Neural cell (in vitro differentiated cells): ENCODE measurements around the gene ATL2. TPM values are rescaled to one million over a fixed set of nuclear protein-coding genes. Genes with fewer than 3 reads are reported as not detected.

Experiments used
- H2AFZ ChIP-seq: fragments of 200-600, 300-800 bp; sonication (generic), shearing (Covaris generic); 2 replicates; pipeline ENCODE4 v1.6.0; 2014; ENCODE audit warnings: low read depth, mild to moderate bottlenecking, antibody characterized with exemption, low read length, moderate library complexity
- H3F3A ChIP-seq: fragments of 200-600 bp; shearing (Covaris generic); 2 replicates; pipeline ENCODE4 v1.6.1; 2016; ENCODE audit warnings: mild to moderate bottlenecking, moderate library complexity, mixed read lengths, antibody characterized with exemption, low read length; ENCODE audit not compliant: insufficient read depth, poor library complexity, severe bottlenecking
- H3K27ac ChIP-seq: fragments of 200-600, 300-800 bp; sonication (generic), shearing (Covaris generic); 2 replicates; pipeline ENCODE4 v1.5.1; 2014; ENCODE audit warnings: mild to moderate bottlenecking, low read length, moderate library complexity
- H3K27me3 ChIP-seq: fragments of 300-800, 200-600 bp; sonication (generic), shearing (Covaris generic); 2 replicates; pipeline ENCODE4 v1.6.0; 2014; ENCODE audit warnings: mild to moderate bottlenecking, low read depth, low read length, moderate library complexity; ENCODE audit not compliant: insufficient read depth
- H3K36me3 ChIP-seq: fragments of 300-800, 200-600 bp; sonication (generic), shearing (Covaris generic); 2 replicates; pipeline ENCODE4 v1.5.1; 2014; ENCODE audit warnings: mild to moderate bottlenecking, antibody characterized with exemption, low read length, moderate library complexity; ENCODE audit not compliant: insufficient read depth
- H3K4me2 ChIP-seq: fragments of 300-800, 200-600 bp; sonication (generic), shearing (Covaris generic); 2 replicates; pipeline ENCODE4 v1.6.0; 2014; ENCODE audit warnings: mild to moderate bottlenecking, low read length
- H3K4me3 ChIP-seq: fragments of 300-800, 200-600 bp; sonication (generic), shearing (Covaris generic); 2 replicates; pipeline ENCODE4 v1.5.1; 2014; ENCODE audit warnings: mild to moderate bottlenecking, low read length, moderate library complexity
- H3K79me2 ChIP-seq: fragments of 200-600 bp; shearing (Covaris generic); replicated peaks from 2 replicates; pipeline ENCODE4 v1.6.0; 2014; ENCODE audit warnings: mild to moderate bottlenecking, low read length, moderate library complexity; ENCODE audit not compliant: insufficient read depth
- H3K9ac ChIP-seq: fragments of 300-800, 200-600 bp; sonication (generic), shearing (Covaris generic); 2 replicates; pipeline ENCODE4 v1.6.1; 2016; ENCODE audit warnings: mild to moderate bottlenecking, low read length, mixed read lengths
- H3K9me2 ChIP-seq: fragments of 200-600 bp; shearing (Covaris generic); 2 replicates; pipeline ENCODE4 v1.6.1; 2016; ENCODE audit warnings: mild to moderate bottlenecking, low read length, mixed read lengths; ENCODE audit not compliant: insufficient read depth
- H3K9me3 ChIP-seq: fragments of 200-600, 300-800 bp; sonication (generic), shearing (Covaris generic); 2 replicates; pipeline ENCODE4 v1.6.1; 2016; ENCODE audit warnings: mild to moderate bottlenecking, mixed run types, low read length, moderate library complexity, mixed read lengths
- H4K20me1 ChIP-seq: fragments of 200-600 bp; shearing (Covaris generic); 2 replicates; pipeline ENCODE4 v1.6.1; 2016; ENCODE audit warnings: mild to moderate bottlenecking, mixed run types; ENCODE audit not compliant: insufficient read depth
- EP300 ChIP-seq: fragments of 450-650 bp; conservative IDR thresholded peaks from 2 replicates; pipeline ENCODE4 v1.6.1; 2014; ENCODE audit warnings: antibody characterized with exemption, mild to moderate bottlenecking, moderate library complexity; ENCODE audit not compliant: poor library complexity, severe bottlenecking
- EZH2 ChIP-seq: fragments of 200-600, 300-800 bp; shearing (Covaris generic), sonication (generic); IDR thresholded peaks from 2 replicates; pipeline ENCODE4 v1.6.1; 2014; ENCODE audit warnings: antibody characterized with exemption, low read length, borderline replicate concordance, mild to moderate bottlenecking; ENCODE audit not compliant: insufficient read depth, poor library complexity, severe bottlenecking
- MXI1 ChIP-seq: fragments of 450-650 bp; conservative IDR thresholded peaks from 2 replicates; pipeline ENCODE4 v1.6.1; 2014; ENCODE audit warnings: antibody characterized with exemption, mild to moderate bottlenecking; ENCODE audit not compliant: poor library complexity, severe bottlenecking
- POLR2AphosphoS5 ChIP-seq: IDR thresholded peaks from 2 replicates; pipeline ENCODE4 v1.6.1; 2012
- RAD21 ChIP-seq: fragments of 450-650 bp; conservative IDR thresholded peaks from 2 replicates; pipeline ENCODE4 v1.6.1; 2014; ENCODE audit warnings: antibody characterized with exemption, mild to moderate bottlenecking, moderate library complexity
- REST ChIP-seq: IDR thresholded peaks from 2 replicates; pipeline ENCODE4 v1.6.1; 2012; ENCODE audit warnings: borderline replicate concordance
- SMC3 ChIP-seq: fragments of 450-650 bp; conservative IDR thresholded peaks from 2 replicates; pipeline ENCODE4 v1.6.1; 2014; ENCODE audit warnings: antibody characterized with exemption, mild to moderate bottlenecking, moderate library complexity; ENCODE audit not compliant: poor library complexity
- TAF1 ChIP-seq: IDR thresholded peaks from 2 replicates; pipeline ENCODE4 v1.6.1; 2012; ENCODE audit warnings: low read depth
- polyA plus RNA-seq: library from polyadenylated mRNA; depleted of rRNA; stranded (reverse); fragments of >200 nt; gene quantifications from 2 replicates; pipeline ENCODE4 v1.2.3, GENCODE V29; 2014
- TF ChIP-seq, protein P1 (sequence below): fragments of 450-650 bp; IDR thresholded peaks from 2 replicates; pipeline ENCODE4 v1.5.1; 2014; ENCODE audit warnings: antibody characterized with exemption, mild to moderate bottlenecking, moderate library complexity; ENCODE audit not compliant: poor library complexity, severe bottlenecking

ATL2 gene
- polyA plus RNA-seq, 1 donor from 2014 or later, result 66.8 TPM

- H3K9me3 ChIP-seq, result no peaks in the 10 kb centered on the region
- H3K27me3 ChIP-seq, result no peaks in the 10 kb centered on the region
- H3K9ac ChIP-seq, result no peak overlapping the region
- H3K9me2 ChIP-seq, result no peaks in the 10 kb centered on the region
- H2AFZ ChIP-seq, result no peak overlapping the region
- H4K20me1 ChIP-seq, result no peaks in the 10 kb centered on the region
- no peak overlapping the region for H3K4me3 ChIP-seq
- no peak overlapping the region for H3K27ac ChIP-seq
- H3F3A ChIP-seq, result no peaks in the 10 kb centered on the region
- TF ChIP-seq, protein P1, sequence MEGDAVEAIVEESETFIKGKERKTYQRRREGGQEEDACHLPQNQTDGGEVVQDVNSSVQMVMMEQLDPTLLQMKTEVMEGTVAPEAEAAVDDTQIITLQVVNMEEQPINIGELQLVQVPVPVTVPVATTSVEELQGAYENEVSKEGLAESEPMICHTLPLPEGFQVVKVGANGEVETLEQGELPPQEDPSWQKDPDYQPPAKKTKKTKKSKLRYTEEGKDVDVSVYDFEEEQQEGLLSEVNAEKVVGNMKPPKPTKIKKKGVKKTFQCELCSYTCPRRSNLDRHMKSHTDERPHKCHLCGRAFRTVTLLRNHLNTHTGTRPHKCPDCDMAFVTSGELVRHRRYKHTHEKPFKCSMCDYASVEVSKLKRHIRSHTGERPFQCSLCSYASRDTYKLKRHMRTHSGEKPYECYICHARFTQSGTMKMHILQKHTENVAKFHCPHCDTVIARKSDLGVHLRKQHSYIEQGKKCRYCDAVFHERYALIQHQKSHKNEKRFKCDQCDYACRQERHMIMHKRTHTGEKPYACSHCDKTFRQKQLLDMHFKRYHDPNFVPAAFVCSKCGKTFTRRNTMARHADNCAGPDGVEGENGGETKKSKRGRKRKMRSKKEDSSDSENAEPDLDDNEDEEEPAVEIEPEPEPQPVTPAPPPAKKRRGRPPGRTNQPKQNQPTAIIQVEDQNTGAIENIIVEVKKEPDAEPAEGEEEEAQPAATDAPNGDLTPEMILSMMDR, result no peak
- TF ChIP-seq RAD21, result no peak
- TF ChIP-seq EP300, result no peak
- TF ChIP-seq SMC3, result no peak
- TF ChIP-seq MXI1, result no peak
- no peak for TF ChIP-seq REST
- no peak for TF ChIP-seq TAF1
- TF ChIP-seq EZH2, result no peak
- no peak for TF ChIP-seq POLR2AphosphoS5
- H3K79me2 ChIP-seq, result no peaks in the 10 kb centered on the region
- H3K4me2 ChIP-seq, result no peak overlapping the region
- no peaks in the 10 kb centered on the region for H3K36me3 ChIP-seq
Observed at GRCh38 chr2:38298539-38298938, 78.5 kb downstream of the ATL2 start.

- Histone ChIP-seq H3K36me3 (no peaks in the 10 kb centered on the region), H3K9ac (no peak overlapping the region), H3K79me2 (no peaks in the 10 kb centered on the region), H3K27ac (no peak overlapping the region), H3K9me3 (no peaks in the 10 kb centered on the region), H4K20me1 (no peaks in the 10 kb centered on the region), H3K4me3 (no peak overlapping the region), H3F3A (no peaks in the 10 kb centered on the region), H3K4me2 (no peak overlapping the region), H3K27me3 (no peaks in the 10 kb centered on the region), H3K9me2 (no peaks in the 10 kb centered on the region), H2AFZ (no peak overlapping the region)
- TF ChIP-seq EP300 (no peak), MXI1 (no peak), REST (no peak), SMC3 (no peak), TAF1 (no peak), POLR2AphosphoS5 (no peak), RAD21 (no peak), EZH2 (no peak)
- TF ChIP-seq, protein P1, result no peak
Observed at GRCh38 chr2:38296197-38296780, 80.8 kb downstream of the ATL2 start.
